Urinary bladder (tissue), 4 donors: Measurements from ENCODE around the gene SGMS2. TPM values are rescaled to one million over a fixed set of nuclear protein-coding genes. Genes with fewer than 3 reads are reported as not detected.
"Not testable (repeated sequence)": the region's sequence is repeated elsewhere in the genome, so short reads cannot be mapped to it uniquely, and the experiment has no call there.

Experiments used
- DNase-seq: peaks from one replicate; pipeline ENCODE4 v3.0.0-alpha.2; 2015; ENCODE audit errors: extremely low spot score
- H3K27ac ChIP-seq: one replicate; pipeline ENCODE4 v1.5.1; 2013; ENCODE audit warnings: low read depth, mild to moderate bottlenecking, moderate library complexity
- H3K36me3 ChIP-seq: one replicate; pipeline ENCODE4 v1.6.1; 2013; ENCODE audit warnings: mild to moderate bottlenecking, moderate library complexity; ENCODE audit not compliant: insufficient read depth
- H3K4me1 ChIP-seq: one replicate; pipeline ENCODE4 v1.6.1; 2013; ENCODE audit warnings: mild to moderate bottlenecking, moderate library complexity; ENCODE audit not compliant: insufficient read depth
- H3K4me3 ChIP-seq: one replicate; pipeline ENCODE4 v1.5.1; 2013; ENCODE audit warnings: low read depth, low read length
- WGBS: extraction: QIAGEN DNeasy Blood & Tissue Kit; methylation state at CpG from one replicate; pipeline ENCODE4 v1.1.7; 2013; 5-methylcytosine and 5-hydroxymethylcytosine counted together
- polyA plus RNA-seq: library from polyadenylated mRNA; stranded (reverse); fragments of 200-250 nt; gene quantifications from one replicate; pipeline ENCODE4 v1.2.3, GENCODE V29; 2013
- total RNA-seq: library from RNA; depleted of rRNA; stranded (reverse); fragments of >200 nt; gene quantifications from one replicate; pipeline ENCODE4 v1.2.3, GENCODE V29; 2014
- donor health status: healthy with polysubstance abuse.
- donor health status: healthy.

SGMS2 gene
- total and polyA plus RNA-seq, 2 donors, result 13.3 to 36.6 TPM

DNA sequence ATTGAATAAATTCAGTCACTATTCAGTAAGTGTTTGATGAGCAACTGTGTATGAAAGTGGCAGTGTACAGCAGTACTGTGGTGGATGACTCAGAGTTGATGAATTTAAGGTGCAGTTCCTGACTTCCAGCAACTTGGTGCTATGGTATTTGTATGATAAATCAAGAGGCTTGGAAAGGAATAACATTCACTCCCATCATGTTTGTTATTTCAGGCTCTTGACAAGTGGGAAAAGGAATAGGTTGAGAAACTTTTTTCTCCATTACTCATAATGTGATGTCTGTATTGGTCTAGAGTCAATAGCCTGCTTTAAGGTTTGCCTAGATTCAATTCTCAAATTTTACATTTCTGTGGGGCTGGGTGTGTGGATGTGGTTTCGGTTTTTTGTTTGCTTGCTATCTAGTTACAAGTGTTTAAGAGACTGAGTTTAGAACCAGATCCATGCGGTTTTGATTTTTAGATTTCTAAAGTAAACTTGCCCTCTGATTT, 71.5 kb downstream of the SGMS2 start:
- H3K4me3 ChIP-seq, result no peak overlapping the region
- DNase-seq, result no peak
- H3K27ac ChIP-seq, result no peak overlapping the region
- 60% methylated on average over 2 of the region's 2 CpGs for WGBS
- peaks cover 2% of the 10 kb centered on the region for H3K36me3 ChIP-seq
- H3K4me1 ChIP-seq, result no peaks in the 10 kb centered on the region

DNA sequence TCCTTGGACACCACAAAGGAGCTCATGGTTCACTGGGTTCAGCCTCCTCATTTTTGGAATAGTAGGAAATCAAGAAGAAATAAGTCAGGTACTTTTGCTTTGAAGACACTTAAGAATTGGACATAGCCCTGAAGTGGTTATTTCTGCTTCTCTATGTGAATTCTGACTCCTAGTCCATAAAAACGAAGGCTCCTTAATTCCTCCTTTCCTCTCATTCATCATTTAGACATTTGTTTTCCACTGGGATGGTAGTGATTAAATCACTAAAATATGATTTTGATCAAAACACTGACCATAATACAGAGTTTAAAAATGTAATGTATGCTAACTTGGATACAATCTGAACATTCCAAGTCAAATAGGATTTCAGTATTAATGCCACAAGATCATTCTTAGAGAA, 71.9 kb downstream of the SGMS2 start:
- DNase-seq, result no peak
- H3K36me3 ChIP-seq, result peaks cover 2% of the 10 kb centered on the region
- no peaks in the 10 kb centered on the region for H3K4me1 ChIP-seq
- peak overlapping the region; percentile 38 for H3K27ac ChIP-seq
- WGBS, result 23% methylated on average over 1 of the region's 1 CpG
- no peak overlapping the region for H3K4me3 ChIP-seq

DNA sequence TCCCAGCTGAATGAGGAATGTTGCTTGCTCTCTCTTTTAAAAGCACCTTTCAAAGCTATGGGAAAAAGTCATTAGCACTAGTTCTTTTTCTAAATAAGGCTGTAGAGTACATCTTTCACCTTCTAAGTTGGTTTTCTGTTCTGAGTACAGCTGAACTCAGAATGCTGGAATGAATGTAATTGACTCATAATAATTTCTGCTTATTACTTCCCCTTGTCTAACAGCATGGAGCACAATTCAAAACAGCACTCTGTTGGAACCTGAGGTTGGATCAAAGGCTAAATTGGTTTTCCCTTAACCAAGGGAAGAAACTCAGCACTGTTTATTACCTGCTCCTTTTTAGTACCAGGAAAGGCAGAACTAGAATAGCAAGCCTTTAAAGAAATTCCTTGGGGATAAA, 73.1 kb downstream of the SGMS2 start:
- Histone ChIP-seq H3K4me3 (no peak overlapping the region), H3K27ac (no peak overlapping the region), H3K36me3 (peaks cover 2% of the 10 kb centered on the region), H3K4me1 (no peaks in the 10 kb centered on the region)
- no peak for DNase-seq

DNA sequence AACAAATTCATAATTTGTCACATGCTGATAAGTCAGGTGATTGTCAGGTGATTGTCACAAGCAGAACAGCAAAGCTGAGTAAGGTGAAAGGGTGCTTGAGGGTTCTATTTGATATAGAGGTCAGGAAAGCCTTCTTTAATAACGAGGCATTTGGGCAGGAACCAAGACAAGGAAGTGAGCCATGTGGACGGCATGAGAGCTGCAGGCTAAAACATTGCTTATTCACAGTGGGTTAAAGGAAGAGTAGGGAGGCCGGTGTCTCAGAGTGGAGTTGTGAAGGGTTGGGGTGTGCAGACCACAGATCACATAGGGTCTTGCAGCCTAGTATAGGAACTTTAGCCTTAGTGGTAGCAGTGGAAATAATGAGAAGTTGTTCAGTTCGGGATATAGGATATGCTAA, 75.3 kb downstream of the SGMS2 start:
- DNase-seq, result no peak
- no peak overlapping the region for H3K4me3 ChIP-seq
- no peaks in the 10 kb centered on the region for H3K36me3 ChIP-seq
- H3K27ac ChIP-seq, result no peak overlapping the region
- no peaks in the 10 kb centered on the region for H3K4me1 ChIP-seq
- 80% methylated on average over 4 of the region's 4 CpGs for WGBS

DNA sequence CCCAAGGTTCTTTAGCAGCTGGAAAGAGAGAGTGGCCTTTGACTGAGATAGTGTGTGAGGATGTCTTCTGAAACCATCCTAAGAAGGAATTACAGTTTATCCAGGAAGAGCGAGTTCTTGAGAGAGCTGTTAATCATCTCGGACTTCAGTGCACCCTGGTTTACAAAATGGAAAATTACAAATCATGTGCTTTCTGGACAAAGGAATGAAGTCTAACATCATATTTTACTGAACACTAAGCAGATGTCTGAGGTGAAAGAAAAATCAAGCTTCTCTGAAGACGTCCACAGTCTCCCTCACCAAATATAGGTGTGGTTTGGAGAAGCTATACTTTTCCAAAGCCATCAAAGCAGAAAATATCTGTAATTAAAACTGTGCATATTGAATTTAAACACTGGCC, 75.8 kb downstream of the SGMS2 start:
- no peak overlapping the region for H3K27ac ChIP-seq
- 59% methylated on average over 3 of the region's 3 CpGs for WGBS
- H3K36me3 ChIP-seq, result no peaks in the 10 kb centered on the region
- DNase-seq, result no peak
- no peaks in the 10 kb centered on the region for H3K4me1 ChIP-seq
- H3K4me3 ChIP-seq, result no peak overlapping the region

DNA sequence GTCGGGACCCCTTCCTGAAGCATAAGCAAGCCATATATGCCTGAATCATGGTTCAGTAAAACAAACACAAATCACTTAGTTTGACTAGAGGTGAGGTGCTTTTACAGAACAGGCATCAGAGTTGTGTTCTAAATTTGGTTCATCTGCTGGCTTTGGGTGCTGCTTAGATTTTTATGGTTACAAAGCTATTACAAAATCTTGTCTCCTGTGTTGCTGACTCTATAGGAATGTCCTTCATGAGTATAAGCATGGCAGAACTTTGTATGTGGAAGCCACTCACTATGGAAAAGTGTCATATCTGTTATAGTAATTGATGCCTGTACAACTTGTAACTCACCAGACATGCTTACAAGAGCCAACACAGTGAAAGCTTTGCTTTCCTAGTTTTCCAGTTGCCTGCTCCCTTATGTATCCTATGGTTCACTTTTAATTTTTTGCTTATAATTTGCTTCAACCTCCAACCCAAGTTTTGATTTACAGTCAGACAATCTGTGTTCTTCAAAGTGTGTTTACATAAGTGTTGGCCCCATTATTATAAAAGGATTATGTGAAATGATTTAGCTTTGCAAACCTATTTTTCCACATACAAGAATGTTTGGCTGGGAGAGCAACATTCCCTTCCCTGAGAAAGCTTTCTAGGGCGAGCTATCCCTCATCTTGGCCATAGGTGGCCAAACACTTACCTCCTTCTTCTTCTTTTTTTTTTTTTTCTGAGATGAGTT, 76.6 kb downstream of the SGMS2 start:
- Histone ChIP-seq H3K36me3 (no peaks in the 10 kb centered on the region), H3K27ac (no peak overlapping the region), H3K4me3 (no peak overlapping the region), H3K4me1 (no peaks in the 10 kb centered on the region)
- no peak for DNase-seq
- WGBS, result 48% methylated on average over 2 of the region's 2 CpGs

DNA sequence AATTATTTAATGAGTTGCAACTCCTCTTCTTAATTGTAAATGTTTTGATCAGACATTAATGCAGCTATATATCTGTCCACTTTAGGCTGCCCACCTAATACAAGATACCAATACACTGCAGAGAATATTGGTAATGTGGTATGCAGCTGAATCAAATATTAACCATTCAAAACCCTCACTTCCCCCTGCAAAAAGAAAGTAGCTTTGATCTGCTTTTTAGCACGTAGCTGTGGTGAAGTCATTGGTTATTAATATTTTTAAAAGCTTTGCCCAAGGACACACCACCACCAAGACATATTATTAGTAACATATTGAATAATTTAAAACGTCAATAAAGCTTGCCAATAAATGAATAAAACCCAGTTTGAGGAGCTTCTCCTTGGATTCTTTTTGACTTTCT, 78.0 kb downstream of the SGMS2 start:
- Histone ChIP-seq H3K4me3 (no peak overlapping the region), H3K4me1 (no peaks in the 10 kb centered on the region), H3K36me3 (no peaks in the 10 kb centered on the region), H3K27ac (no peak overlapping the region)
- DNase-seq, result no peak
- WGBS, result 87% methylated on average over 2 of the region's 2 CpGs

DNA sequence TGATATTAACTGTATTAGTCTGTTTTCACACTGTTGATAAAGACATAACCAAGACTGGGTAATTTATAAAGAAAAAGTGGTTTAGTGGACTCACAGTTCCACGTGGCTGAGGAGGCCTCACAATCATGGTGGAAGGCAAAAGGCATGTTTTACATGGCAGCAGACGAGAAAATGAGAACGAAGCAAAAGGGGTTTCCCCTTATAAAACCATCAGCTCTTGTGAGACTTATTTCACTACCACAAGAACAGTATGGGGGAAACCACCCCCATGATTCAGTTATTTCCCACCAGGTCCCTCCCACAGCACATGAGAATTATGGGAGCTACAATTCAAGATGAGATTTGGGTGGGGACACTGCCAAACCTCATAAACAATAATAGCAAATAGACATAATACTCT, 80.3 kb downstream of the SGMS2 start:
- H3K27ac ChIP-seq, H3K4me3 ChIP-seq, DNase-seq, H3K4me1 ChIP-seq, H3K36me3 ChIP-seq: not testable (repeated sequence)
- WGBS, result 94% methylated on average over 3 of the region's 3 CpGs

DNA sequence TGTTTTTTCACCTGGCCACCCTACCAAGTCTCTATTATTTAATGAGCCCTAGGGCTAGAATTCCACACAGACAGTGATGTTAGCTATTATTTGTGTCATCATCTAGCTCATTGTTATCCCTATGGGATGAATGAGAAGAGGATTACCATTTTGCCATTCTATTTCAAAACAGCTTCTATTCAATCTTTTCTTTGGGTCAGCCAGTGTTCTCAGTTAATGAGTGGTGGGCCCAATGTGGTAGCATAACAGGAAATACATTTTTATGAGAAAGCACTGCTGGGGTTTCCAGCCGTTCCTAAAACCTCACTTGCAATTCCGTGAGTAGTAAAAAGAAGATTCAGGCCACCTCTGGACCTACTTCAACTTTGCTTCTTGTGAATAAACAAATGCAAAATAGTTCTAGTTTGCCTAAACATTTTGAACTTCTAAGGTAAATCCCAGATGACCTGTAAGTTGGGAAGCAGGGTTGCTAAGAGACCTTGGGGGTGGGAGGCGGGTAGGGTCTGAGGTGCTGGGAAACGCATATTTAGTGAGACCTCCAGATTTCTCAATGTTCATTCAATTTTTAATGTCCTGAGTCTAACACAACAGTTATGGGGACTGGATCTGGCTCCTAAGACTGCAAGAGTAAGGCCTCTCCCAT, 81.8 kb downstream of the SGMS2 start:
- no peak for DNase-seq
- WGBS, result 83% methylated on average over 4 of the region's 4 CpGs
- Histone ChIP-seq H3K27ac (no peak overlapping the region), H3K4me1 (no peaks in the 10 kb centered on the region), H3K4me3 (no peak overlapping the region), H3K36me3 (no peaks in the 10 kb centered on the region)

DNA sequence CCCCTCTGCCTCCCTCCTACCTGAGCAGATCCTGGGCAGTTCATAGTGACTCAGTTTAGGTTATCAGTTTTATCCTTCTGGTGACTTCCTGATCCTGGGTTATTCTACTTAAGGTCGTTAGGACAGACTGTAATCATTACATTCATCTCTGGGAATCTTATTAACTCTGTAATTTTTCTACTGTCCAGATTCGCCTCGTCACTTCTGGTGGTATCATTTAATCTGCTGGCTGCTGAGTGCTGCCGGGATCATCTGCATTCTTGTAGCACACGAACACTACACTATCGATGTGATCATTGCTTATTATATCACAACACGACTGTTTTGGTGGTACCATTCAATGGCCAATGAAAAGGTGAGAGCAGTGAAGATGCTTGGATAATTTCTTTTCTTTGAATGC, 83.6 kb downstream of the SGMS2 start:
- Histone ChIP-seq H3K36me3 (no peaks in the 10 kb centered on the region), H3K27ac (no peak overlapping the region), H3K4me3 (no peak overlapping the region), H3K4me1 (no peaks in the 10 kb centered on the region)
- DNase-seq, result no peak
- whole genome bisulfite sequencing, result 88% methylated on average over 7 of the region's 7 CpGs

DNA sequence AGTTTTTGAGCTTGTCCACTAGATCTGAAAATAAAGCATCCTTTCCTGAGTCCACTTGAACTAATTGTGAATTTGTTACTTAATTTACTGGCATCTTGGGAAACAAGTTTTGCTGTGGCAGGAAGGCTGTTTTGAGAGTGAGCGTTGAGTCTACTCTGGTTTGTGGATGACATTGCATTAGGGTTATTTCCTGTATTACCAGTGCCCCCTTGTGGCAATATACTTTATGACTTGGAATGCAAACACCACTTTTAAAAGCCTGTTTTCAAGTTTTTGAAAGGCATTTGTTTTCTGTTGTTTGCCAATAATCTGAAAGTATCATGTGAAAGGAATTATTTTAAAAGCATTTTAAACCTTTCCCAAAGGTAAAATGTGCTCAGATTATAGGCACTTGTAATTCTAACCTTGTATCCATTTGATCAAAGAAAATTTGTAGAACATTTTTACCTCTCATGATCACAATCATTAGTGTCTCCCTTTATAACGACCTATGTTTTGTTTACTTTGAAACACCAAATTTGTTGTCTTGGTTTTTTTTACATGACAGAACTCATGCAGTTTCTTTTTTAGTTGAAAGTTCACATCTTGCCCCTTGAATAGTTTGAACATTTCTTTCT, 88.7 kb downstream of the SGMS2 start:
- WGBS, result 16% methylated on average over 2 of the region's 2 CpGs
- Histone ChIP-seq H3K4me3 (no peak overlapping the region), H3K36me3 (no peaks in the 10 kb centered on the region), H3K27ac (no peak overlapping the region), H3K4me1 (no peaks in the 10 kb centered on the region)
- peak; percentile 46 for DNase-seq

DNA sequence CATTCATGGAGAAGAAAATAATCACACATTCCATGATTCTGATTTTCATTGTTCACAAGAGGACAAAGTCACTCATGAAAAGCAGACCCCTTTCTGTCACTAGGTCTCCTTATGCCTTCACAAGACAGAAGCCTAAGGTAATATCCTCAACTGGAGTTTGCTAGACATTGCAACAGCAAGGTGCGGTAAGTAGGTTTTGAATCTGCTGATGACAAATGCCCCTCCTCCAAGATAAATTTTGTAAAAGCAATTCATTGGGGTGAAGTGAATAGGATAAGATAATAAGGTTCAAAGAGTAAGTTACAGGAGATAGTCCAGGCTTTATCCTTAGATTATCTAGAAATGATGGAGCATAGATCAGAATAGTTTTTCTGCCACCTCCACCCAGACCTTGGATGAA, 90.5 kb downstream of the SGMS2 start:
- Histone ChIP-seq H3K4me1 (no peaks in the 10 kb centered on the region), H3K36me3 (no peaks in the 10 kb centered on the region), H3K27ac (no peak overlapping the region), H3K4me3 (no peak overlapping the region)
- 94% methylated on average over 1 of the region's 1 CpG for WGBS
- DNase-seq, result no peak

DNA sequence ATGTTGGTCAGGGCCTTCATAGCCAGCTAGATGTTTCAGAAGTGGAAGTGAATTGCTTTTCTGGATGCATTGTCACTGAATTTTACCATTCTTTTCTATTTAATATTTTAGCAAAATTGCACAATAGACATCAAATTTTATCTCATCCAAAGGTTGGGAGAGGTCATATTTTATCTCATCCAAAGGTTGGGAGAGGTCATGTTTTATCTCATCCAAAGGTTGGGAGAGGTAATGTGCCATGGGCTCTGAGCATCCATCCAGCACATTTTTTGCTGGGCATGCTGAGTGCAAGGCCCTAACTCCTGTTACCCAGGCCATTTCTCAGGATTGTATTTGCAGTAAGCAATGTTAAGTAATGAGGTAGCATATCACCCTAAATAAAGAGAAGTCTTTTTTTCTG, 91.9 kb downstream of the SGMS2 start:
- Histone ChIP-seq H3K4me1 (no peaks in the 10 kb centered on the region), H3K4me3 (no peak overlapping the region), H3K36me3 (no peaks in the 10 kb centered on the region), H3K27ac (no peak overlapping the region)
- DNase-seq, result no peak

DNA sequence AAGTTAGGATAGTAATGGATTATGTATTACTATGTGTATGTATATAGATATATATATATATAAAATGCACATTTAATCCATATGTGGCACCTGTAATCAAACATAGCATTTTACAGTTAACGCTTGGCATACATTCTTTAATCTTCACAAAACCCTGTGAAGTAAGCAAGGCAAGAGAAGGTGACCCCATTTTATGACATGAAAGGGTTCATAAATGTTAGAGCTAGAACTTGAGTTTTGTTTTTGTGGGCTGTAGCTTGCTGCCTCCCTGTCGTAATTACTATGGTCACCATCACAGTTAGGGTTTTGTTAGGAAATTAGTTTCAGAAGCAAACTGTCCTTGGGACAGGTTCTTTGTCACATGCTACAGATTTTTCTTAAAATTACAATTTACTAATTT, 92.8 kb downstream of the SGMS2 start:
- 93% methylated on average over 2 of the region's 2 CpGs for WGBS
- Histone ChIP-seq H3K4me3 (no peak overlapping the region), H3K4me1 (no peaks in the 10 kb centered on the region), H3K36me3 (no peaks in the 10 kb centered on the region), H3K27ac (no peak overlapping the region)
- DNase-seq, result no peak
